ENCODE data around the gene LDB2.

The LDB2 gene

DNA sequence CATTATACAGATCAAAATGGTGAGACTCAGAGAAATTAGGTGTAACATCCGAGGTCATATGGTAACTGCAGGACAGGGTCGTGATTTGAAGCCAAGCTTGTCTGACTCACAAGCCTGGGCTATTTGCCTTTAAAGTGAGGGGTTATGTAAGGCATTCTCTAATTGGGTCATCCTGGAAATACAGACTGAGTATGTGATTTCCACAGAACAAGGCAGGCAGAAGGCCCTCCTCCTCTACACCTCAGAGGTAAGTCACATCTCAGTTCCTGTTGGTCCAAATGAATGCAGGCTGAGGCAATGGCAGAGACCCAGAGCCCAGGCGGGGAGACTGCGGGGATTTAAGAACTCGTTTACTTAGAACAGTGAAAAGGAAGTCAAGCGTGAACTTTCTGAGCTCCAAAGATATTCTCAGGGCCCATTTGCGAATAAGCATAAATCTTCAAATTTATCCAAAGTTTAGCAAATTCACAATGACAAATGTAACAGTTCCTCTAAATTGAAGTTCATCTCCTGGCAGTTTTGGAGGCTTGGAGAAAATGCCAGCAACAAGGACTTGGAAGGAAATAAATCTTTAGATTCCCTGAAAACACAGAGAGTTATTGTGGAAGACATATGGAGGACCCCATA lies 153.3 kb downstream of the LDB2 start:
- no peaks in the 10 kb centered on the region for H3K9me2 ChIP-seq (replicated peaks; ENCODE audit: control insufficient read depth, low read length)
- no peaks in the 10 kb centered on the region for H3F3A ChIP-seq (ENCODE audit: control insufficient read depth, insufficient read depth)
- TF ChIP-seq EZH2phosphoT487 (IDR thresholded peaks at IDR 0.05; ENCODE audit: borderline replicate concordance, low read length) = no peak
- no peak for TF ChIP-seq CTCF (IDR thresholded peaks at IDR 0.05; ENCODE audit: low read depth, low read length, poor library complexity, severe bottlenecking)
- H3K27me3 ChIP-seq (ENCODE audit: control insufficient read depth, low read length) = no peaks in the 10 kb centered on the region
- H3K79me2 ChIP-seq (ENCODE audit: control insufficient read depth, low read length) = no peaks in the 10 kb centered on the region
- no peak overlapping the region for H3K4me3 ChIP-seq (ENCODE audit: low read length)
- H4K20me1 ChIP-seq (ENCODE audit: control insufficient read depth, insufficient read depth, low read depth, low read length) = no peaks in the 10 kb centered on the region
- H3K4me1 ChIP-seq (ENCODE audit: control insufficient read depth, low read length) = no peaks in the 10 kb centered on the region
- no peak overlapping the region for H3K27ac ChIP-seq (ENCODE audit: low read depth, low read length)
- no peak overlapping the region for H3K4me2 ChIP-seq (ENCODE audit: low read length)
- no peaks in the 10 kb centered on the region for H3K36me3 ChIP-seq (ENCODE audit: control insufficient read depth, low read length)
- H3K9me3 ChIP-seq (ENCODE audit: control insufficient read depth, insufficient read depth, low read length) = no peaks in the 10 kb centered on the region; the same call in 1 of the 2 replicates

- Histone ChIP-seq H3K4me3 (ENCODE audit: low read length) (no peak overlapping the region), H4K20me1 (ENCODE audit: control insufficient read depth, insufficient read depth, low read depth, low read length) (no peaks in the 10 kb centered on the region), H3F3A (ENCODE audit: control insufficient read depth, insufficient read depth) (no peaks in the 10 kb centered on the region), H3K27me3 (ENCODE audit: control insufficient read depth, low read length) (no peaks in the 10 kb centered on the region), H3K27ac (ENCODE audit: low read depth, low read length) (no peak overlapping the region), H3K4me1 (ENCODE audit: control insufficient read depth, low read length) (no peaks in the 10 kb centered on the region), H3K9me3 (ENCODE audit: control insufficient read depth, insufficient read depth, low read length) (no peaks in the 10 kb centered on the region; the same call in 1 of the 2 replicates), H3K9me2 (replicated peaks; ENCODE audit: control insufficient read depth, low read length) (no peaks in the 10 kb centered on the region), H3K4me2 (ENCODE audit: low read length) (no peak overlapping the region), H3K79me2 (ENCODE audit: control insufficient read depth, low read length) (no peaks in the 10 kb centered on the region), H3K36me3 (ENCODE audit: control insufficient read depth, low read length) (no peaks in the 10 kb centered on the region)
- TF ChIP-seq EZH2phosphoT487 (IDR thresholded peaks at IDR 0.05; ENCODE audit: borderline replicate concordance, low read length) = no peak
- no peak for TF ChIP-seq CTCF (IDR thresholded peaks at IDR 0.05; ENCODE audit: low read depth, low read length, poor library complexity, severe bottlenecking)
Observed at GRCh38 chr4:16741287-16741686, 157.2 kb downstream of the LDB2 start.

DNA sequence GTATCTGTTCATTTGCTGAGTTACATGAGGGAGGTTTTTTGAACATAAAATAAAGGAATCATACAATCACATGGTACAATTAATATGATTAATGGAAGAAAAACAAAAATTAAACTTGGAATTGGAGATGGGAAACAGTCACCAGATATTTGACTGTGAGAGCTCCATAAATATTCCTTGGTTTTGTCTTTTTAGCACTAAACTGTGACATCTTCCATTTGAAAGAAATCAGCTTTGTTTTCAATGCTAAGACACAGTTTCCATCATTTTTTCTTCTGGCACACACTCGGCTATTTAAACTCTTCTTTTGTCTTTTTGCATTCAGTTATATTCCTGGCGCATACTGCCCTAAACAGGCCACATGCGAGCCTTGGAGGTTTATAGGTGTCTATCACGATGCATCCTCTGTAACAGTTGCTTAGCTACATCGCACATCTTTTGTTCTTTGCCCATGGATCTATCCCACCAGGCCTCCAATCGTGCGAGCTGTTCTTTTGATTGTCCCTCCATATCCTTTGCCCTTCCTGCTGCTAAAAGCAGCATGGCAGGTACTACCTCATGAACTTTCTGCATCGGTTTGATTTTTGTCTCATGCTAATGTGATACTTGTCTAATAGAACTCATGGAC lies 158.3 kb downstream of the LDB2 start:
- no peaks in the 10 kb centered on the region for H3F3A ChIP-seq (ENCODE audit: control insufficient read depth, insufficient read depth)
- H3K4me2 ChIP-seq (ENCODE audit: low read length) = no peak overlapping the region
- H3K4me1 ChIP-seq (ENCODE audit: control insufficient read depth, low read length) = no peaks in the 10 kb centered on the region
- H3K27me3 ChIP-seq (ENCODE audit: control insufficient read depth, low read length) = no peaks in the 10 kb centered on the region
- H3K36me3 ChIP-seq (ENCODE audit: control insufficient read depth, low read length) = no peaks in the 10 kb centered on the region
- no peaks in the 10 kb centered on the region for H3K79me2 ChIP-seq (ENCODE audit: control insufficient read depth, low read length)
- TF ChIP-seq EZH2phosphoT487 (IDR thresholded peaks at IDR 0.05; ENCODE audit: borderline replicate concordance, low read length) = no peak
- no peak for TF ChIP-seq CTCF (IDR thresholded peaks at IDR 0.05; ENCODE audit: low read depth, low read length, poor library complexity, severe bottlenecking)
- no peaks in the 10 kb centered on the region for H4K20me1 ChIP-seq (ENCODE audit: control insufficient read depth, insufficient read depth, low read depth, low read length)
- no peaks in the 10 kb centered on the region for H3K9me2 ChIP-seq (replicated peaks; ENCODE audit: control insufficient read depth, low read length)
- H3K27ac ChIP-seq (ENCODE audit: low read depth, low read length) = no peak overlapping the region
- H3K4me3 ChIP-seq (ENCODE audit: low read length) = no peak overlapping the region
- no peaks in the 10 kb centered on the region; the same call in 1 of the 2 replicates for H3K9me3 ChIP-seq (ENCODE audit: control insufficient read depth, insufficient read depth, low read length)
